GM13976 (cell line): Measurements from ENCODE around the gene COL4A1.

ENCODE experiments used
- DNase-seq: peaks from one replicate; pipeline ENCODE4 v3.0.0; 2012; ENCODE audit warnings: low spot score
- CTCF ChIP-seq: IDR thresholded peaks from 2 replicates; pipeline ENCODE4 v1.5.1; 2012; ENCODE audit warnings: borderline replicate concordance, mild to moderate bottlenecking; ENCODE audit not compliant: insufficient read depth; ENCODE audit errors: extremely low read depth, missing control alignments, control extremely low read depth
- in situ Hi-C: fragments of 300-500 bp; cut with MboI; formaldehyde crosslinking; loops from one replicate; pipeline ENCODE4 v1.12.0; 2022; ENCODE audit warnings: low sequenced_read_pairs, mixed read lengths, inconsistent platforms; ENCODE audit not compliant: unreplicated experiment

The COL4A1 gene

GRCh38 chr13:110133425-110134235 is 173.3 kb downstream of the COL4A1 start:
- DNase-seq = no peak
- in situ Hi-C loops = no loop called here

GRCh38 chr13:110132225-110132982 is 174.6 kb downstream of the COL4A1 start:
- DNase-seq = no peak
- no peak for TF ChIP-seq CTCF
- in situ Hi-C loops = no loop called here

More at GRCh38 chr13:110133425-110134235, 173.3 kb downstream of the COL4A1 start:
- no peak for TF ChIP-seq CTCF

GRCh38 chr13:110131424-110131823 is 175.5 kb downstream of the COL4A1 start:
- no peak for DNase-seq
- no peak for TF ChIP-seq CTCF
- in situ Hi-C loops = no loop called here

- TF ChIP-seq CTCF = no peak
- DNase-seq = no peak
- in situ Hi-C loops = no loop called here
Observed at GRCh38 chr13:110130431-110130830, 176.5 kb downstream of the COL4A1 start.

- no peak for TF ChIP-seq CTCF
- no peak for DNase-seq
- in situ Hi-C loops = no loop called here
Observed at GRCh38 chr13:110129539-110130186, 177.3 kb downstream of the COL4A1 start.

GRCh38 chr13:110129076-110129475 is 177.9 kb downstream of the COL4A1 start:
- no peak for TF ChIP-seq CTCF
- in situ Hi-C loops = no loop called here
- no peak for DNase-seq
